Medulla oblongata (tissue), 1 donor: ENCODE results near the gene P3H2.

Source experiments
- DNase-seq: peaks from one replicate; pipeline ENCODE4 v3.0.0-alpha.2; 2015; ENCODE audit errors: extremely low spot score

The P3H2 gene

DNA sequence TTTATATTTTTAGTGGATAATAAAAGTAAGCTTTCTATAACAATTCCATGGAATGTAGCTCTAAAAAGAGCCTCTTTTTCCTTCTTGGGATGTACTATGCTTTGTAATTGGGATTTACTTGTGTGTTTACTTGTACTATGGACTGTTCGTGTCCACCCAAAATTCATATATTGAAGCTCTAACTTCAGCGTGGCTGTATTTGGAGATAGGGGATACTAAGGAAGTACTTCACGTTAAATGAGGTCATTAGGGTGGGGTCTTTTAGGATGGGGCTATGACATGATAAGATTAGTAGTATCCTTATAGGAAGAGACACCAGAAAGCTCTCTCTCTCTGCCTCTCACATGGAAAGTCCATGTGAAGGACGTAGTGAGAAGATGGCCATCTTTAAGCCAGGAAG lies 64.9 kb downstream of the P3H2 start:
- no peak for DNase-seq

DNA sequence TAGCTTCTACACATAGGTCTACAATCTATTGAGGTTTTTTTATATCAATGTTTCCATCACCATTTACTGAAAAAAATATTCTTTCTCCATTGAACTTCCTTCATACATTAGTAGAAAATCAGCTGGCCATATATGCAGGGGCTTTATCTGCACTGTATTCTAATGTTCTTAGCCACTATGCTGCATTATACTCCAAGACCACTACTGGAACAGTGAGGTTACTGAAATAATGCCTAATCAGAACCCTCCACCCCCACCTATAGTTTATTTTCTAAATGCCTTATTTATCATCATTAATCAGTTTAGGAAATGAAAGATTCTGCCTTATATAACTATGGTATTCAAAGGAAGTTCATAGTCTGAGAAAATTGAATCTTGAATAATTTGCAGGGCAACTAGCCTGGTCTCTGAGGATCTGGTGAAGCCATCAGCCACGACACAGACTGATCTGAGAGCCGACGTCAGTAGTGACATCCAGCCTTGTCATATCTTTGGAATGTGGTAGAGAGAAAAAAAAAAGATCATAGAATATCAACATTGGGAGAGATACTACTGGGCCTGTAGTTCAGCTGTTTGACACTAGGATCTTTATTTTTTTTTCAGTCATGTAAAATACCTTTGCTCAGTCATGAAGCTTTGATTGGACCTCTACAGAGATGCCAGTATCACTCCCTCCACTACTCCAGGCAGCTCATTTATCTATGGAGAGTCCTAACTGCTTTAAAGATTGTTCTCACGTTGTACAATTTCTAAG lies 66.6 kb downstream of the P3H2 start:
- DNase-seq: no peak

DNA sequence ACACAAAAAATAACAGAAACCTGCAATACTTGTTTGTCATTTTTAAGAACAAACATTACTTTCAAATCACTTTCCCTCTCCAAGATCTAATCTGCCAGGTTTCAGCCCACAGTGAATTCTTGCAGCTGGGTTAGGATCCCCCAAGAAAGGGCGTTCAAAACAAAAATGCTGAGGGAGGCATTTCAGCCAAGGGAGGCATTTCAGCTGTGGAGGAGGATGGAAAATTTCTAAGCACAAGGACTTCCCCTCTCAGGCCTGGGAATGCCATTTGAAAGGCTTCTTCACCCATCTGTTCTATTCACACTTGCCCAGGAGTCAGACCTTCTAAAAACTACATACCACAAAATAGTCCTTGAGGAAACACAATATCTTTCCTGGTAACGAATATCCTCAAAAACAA lies 69.1 kb downstream of the P3H2 start:
- DNase-seq: no peak

DNA sequence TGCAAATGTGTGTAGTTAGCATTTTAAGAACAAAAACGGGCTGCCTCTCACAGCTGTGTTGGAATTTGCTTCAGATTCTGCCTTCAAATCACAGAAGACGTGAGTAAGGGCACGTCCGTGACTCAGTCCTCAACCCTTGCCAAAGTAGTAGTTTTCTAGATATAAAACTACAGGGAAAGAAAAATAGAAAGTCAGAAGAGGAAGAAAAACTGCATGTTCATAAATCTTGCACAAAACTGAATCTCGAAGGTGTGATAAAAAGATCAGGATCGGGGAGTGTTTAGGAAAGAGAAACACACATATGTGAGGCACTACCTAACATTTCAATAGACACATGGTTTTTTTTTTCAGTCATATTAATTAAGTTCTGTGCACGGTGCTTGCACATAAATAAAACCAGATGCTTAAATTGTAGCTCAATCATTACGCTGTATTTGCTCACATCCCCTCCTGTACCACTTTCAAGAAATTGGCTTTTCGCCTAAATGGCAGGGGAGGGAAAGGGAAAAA lies 71.7 kb downstream of the P3H2 start:
- no peak for DNase-seq

DNA sequence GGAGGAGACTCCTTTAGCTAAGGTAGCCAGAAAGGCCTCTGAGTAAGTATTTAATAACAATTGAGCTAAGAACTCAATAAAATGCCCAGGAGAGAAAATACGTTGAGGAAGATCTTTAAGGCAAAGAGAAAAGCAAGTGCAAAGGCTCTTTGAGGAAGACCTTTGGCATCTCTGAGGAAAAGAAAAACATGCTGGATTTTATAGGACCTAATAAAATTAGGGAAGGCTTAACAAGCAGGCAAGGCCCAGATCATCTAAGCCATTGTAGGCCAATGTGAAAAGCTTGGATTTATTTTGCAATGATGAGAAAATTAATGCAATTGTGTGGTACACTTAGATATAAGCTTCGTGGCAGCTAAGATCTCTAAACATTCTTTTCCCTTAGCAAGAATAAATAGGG lies 75.7 kb downstream of the P3H2 start:
- DNase-seq: no peak

DNA sequence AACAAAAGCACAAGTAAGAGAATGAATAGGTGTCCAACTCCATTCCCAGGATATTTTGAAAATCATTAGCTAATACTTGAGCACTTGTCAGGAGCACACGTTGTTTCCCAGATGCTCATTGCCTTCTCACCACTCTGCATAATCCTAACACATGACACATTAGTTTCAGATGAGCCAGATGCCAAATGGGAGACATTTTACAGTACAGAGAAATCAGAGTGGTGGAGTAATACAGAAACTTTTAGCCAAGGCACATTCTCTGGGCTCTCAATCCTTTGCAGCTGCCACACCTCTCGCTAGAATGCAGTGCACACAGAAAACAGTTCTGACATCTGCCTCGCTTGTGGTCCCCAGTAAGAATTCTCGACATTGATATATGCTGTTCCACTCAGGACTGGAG lies 76.6 kb downstream of the P3H2 start:
- DNase-seq: no peak

DNA sequence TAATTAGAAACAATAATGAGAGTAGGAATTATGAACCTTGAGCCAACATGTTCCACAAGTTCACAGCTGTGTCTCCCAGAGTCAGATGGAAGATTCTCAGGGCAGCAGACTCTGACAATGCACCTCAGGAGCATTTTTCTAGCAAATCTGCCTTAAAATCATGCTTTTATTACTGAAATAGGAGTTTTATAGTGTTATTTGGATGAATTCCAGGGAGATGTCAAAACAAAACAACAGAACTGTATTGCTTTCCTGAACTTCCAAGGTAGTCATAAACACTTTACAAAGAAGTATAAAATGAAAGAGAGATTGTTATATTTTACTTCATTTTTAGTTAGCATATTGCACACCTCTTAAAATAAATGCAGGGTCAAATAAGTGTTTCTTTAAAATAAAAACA lies 77.0 kb downstream of the P3H2 start:
- DNase-seq: no peak

DNA sequence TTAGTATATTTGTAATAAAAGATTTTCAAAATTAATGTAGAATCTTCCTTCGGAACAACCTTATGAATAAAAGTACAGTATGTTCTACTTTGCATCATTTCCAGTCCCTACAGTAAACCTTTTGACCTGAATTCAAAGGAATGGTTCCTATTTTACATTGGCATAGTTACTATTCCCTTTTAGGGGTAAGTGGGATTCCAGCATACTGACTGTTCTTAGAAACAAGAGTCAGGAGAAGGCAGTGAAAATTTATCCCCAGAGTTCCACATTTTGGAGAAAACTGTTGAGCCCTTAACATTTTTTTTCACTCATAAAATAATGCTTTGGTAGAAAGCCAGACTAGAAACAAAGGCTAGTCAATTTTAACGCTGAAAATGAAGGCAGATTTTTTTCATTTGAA lies 78.1 kb downstream of the P3H2 start:
- DNase-seq: no peak

DNA sequence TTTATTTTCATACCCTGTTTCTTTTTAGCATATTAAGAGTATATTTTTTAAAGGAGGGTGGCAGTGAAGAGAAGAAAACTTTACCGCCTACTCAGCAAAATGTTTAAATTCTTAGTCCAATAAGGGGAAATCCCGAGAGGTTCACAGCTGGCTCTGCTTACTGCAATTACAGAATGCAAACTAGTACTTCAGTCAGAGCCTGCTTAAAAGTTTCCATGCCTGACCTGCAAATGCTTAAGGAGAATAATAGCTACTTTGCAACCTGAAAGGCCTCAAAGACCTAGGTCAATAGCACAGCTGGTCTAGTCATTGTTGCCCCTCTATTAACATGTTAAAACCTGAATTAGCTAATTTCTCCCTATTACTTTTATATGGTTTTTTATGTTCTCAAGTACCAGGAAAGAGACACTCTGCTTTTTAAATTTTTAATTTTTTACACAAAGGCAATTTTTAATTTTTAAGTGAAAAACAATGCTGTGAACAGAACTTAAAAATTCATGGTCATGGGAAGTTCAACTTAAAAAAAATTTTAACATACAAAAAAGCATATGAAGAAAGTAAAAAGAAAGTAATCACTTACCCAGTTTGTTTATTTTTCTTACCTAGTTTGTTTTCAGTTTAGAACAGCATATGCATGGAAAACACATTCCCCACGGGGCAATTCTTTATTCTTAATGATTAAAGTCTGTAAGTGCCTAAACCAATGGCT lies 79.2 kb downstream of the P3H2 start:
- DNase-seq: no peak

DNA sequence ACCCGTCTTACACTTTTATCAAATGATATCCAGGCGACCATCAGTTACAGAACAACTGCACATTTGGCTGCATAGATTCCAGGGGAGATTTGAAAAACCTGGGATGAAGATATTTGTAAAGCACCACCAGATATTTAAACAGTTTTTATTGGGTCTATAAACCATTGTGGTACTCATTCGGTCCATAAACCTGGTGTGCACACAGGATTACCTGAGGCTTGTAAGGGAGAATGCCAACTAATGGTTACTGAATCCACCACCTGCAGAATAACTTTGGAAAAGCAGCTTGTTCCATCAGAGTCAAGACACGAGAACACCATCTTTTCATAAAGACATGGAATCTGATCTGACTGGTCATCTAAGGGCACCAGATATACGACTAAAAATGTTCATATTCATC lies 80.6 kb downstream of the P3H2 start:
- no peak for DNase-seq

DNA sequence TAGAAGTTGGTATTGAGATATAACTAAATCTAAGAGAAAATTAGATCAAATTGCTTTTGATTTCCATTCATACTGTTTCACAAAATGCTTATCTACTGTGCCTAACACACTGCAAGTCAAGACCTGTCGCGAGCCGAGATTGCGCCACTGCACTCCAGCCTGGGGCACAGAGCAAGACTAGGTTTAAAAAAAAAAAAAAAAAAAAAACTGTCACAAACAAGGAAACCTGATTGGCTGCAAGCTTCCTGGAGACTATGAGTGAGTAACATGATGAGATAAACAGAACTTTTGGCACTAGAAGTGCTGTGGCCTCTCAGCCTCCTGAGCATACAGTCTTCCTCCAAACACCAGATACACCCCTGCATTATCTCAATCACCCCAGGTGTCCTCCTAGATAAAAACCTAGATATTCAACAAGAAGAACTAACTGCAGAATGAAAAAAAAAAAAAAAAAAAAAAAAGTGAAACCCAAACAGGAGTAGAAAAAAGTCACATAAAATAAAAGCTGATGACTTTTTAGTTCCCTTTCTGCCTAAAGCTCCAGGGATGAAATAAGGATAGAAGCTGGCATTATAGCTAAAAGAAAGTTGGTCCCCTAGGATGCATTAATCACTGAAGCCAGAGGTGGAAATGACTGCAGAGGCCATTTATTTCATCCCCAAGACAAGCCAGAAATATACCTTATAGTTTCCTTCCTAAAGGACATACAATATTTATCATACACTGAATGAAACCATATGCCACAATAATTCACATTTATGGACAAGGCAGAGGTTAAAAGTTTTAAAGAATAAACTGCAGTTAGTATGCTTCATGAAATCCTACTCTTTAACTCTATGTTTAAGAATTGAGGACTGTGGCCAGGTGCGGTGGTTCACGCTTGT lies 82.4 kb downstream of the P3H2 start:
- DNase-seq: no peak

DNA sequence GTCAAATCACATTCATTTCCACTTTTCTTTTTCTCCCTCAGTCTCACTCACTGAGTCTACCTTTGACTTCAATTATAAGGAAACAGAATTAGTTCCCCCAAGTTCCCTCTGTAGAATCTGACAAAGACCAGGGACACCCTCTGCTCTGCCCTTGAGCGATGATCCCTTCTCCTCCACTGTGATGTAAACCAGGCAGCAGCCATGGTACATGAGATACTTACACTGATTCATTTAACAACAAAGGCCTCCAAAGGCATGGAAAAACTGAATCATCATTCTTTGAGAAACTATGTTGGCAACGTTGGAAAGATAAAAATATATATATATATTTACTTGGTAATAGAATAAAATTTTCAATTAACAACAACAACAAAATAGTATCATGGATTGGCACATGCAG lies 84.1 kb downstream of the P3H2 start:
- DNase-seq: no peak

DNA sequence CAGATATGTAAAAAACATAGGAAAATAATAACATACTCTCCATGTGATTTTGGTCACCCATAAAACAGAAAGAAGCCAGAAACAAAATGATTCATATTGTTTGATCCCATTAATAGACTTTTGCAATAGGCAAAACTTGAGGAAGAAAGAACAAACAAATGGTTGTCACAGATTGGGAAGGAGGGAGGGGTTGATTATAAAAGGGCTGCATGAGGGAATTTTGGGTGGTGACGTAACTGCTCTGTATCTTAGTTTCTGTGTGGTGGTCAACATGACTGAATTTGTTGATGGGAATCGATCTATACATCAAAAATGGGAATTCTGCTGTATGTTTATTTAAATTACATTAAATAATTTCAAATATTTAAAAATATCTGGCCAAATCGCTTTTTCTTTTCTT lies 86.3 kb downstream of the P3H2 start:
- DNase-seq: no peak

DNA sequence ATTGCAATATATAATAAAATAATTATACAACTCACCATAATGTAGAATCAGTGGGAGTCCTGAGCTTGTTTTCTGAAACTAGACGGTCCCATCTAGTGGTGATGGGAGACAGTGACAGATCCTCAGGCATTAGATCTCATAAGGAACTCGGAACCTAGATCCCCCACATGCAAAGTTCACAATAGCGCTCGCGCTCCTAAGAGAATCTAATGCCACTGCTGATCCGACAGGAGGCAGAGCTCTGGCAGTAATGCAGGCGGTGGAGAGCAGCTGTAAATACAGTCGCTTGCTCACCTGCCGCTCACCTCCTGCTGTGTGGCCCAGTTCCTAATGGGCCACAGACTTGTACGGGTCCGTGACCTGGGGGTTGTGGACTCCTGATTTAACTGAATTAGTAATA lies 87.8 kb downstream of the P3H2 start:
- DNase-seq: no peak

DNA sequence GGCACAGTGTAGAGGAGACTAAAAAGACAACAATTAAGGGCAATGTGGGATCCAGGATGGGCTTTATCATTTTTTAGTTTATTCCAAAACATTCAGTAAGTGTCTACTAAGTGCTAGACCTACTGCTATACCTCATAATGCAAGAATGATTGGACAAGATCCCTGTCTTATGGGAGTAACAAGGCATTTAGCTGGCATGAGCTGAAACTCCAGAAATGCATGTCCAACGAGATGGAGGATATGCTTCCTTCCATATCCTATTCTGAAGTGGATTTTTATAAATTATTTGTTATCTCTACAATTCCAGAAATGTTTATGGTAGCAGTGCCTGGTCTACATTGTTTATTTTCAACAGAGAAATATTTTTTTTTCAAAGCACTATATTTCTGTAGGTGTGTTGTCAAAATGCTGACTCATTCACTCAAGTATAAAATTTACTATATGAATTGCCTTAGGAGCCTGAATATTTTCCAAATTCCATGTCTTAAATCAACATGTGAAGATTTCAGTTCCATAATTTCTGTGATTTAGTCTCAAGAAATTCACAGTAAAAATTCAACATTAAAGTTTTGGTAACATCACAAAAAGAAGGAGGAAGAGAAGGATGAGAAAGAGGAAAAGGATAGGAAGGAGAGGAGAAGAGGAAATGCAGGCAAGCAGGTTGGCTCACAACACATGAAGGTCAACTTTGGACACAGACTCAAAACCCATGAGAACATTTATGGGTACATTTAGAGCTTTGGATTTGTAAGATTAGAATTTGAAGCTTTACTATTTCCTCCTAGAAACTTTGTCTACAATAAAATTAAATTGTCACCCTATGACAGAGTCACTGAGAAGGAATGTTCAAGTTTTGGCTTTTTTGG lies 88.6 kb downstream of the P3H2 start:
- DNase-seq: no peak

DNA sequence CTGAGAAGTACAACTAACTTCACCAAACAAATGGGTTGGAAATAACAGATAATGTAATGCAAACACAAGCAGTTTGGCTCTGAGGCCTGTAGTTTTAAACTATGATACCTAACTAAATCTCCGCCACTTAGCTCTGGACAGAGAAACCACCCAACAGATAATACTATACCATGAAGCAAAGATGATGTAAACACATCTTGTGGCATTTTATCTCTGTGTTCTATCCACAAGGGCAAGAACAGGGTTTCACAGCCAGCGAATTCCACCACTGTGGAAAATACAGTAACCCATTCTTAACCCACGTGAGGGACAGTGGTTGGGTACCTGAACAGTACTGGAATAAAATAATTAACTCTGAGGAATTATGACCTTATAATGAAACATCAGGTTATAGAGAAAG lies 93.6 kb downstream of the P3H2 start:
- DNase-seq: no peak

DNA sequence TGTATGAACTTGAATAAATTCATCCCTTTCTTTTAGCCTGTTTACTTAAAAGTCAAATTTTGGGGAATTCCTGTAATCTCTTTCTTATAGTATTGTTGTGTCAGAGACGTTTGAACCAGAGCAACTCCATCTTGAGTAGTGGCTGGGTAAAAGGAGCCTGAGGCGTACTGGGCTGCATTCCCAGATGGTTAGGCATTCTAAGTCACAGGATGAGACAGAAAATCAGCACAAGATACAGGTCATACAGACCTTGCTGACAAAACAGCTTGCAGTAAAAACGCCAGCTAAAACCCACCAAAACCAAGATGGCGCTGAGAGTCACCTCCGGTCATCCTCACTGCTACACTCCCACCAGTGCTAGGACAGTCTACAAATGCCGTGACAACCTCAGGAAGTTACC lies 94.5 kb downstream of the P3H2 start:
- no peak for DNase-seq

DNA sequence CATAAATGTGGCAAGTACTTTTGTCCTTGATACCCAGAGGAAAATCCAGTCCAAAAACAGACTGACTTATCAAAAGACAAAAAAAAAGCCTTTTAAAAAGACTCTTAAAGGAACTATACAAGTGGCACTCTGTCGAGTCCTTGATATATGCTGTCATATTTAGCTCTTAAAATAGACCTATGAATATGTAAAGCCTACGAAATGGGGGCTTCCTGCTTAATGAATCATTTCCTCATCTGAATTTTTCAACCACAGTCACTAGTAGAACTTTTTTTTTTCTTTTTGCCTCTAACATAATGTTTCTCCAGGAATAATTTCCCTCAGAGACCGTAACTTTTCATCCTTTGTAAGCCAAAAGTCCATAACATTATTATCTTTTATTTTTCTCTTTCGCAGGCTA lies 95.8 kb downstream of the P3H2 start:
- no peak for DNase-seq

DNA sequence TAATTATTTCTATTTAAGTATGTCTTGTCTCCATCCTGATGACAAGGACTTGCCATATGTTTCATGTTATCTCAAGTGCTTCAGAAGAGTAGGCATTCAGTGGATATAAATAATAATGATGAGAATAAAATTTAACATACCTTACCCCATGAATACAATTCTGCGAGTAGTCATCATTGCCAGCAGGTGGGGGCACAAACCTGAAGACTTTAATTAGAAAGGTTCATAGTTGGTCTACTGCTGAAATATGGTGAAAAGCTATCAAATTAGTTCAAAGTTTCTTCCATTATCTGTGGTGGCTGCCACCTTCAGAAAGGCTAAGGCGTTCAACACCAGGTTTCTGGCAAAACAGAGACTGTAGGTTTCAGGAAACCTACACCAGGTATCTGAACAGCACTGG lies 100.9 kb downstream of the P3H2 start:
- DNase-seq: no peak

DNA sequence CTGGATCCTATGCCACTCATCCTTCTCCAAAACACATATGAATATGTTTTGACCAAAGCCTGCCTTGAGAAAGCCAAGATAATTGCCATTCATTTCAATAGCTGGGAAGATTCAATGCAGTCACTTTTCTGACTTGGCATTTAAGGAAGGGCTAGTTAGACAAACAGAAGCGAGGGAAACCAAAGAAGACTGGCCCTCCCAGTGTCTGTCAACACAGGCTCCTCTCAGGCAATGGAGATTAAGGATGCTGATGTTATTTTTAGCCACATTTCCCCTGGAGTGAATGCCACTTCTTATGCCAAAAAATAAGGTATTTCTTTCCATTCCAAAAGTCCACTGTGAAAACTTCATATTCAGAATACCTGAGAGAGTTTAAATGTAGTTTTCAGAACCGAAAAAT lies 101.7 kb downstream of the P3H2 start:
- no peak for DNase-seq

DNA sequence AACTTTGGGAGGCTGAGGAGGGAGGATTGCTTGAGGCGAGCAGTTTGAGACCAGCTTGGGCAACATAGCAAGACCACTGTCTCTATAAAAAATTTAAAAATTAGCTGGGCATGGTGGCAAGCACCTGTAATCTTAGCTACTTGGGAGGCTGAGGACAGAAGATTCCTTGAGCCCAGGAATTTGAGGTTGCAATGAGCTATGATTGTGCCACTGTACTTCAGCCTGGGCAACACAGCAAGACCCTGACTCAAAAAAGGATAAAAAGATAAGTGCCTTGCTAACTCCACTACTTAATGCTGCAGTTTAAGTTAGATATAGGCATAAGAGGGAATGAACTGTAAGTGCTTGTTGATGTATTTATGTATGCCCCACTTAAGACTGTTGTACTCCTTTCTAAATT lies 102.2 kb downstream of the P3H2 start:
- no peak for DNase-seq
